Adrenal gland (tissue), 5 donors: ENCODE results near the gene SYNCRIP.

Experiments
- CTCF ChIP-seq, 6 experiments: fragments of 450-650 bp in 4 of 6; fragments of 200-600 bp in 2 of 6; sonication (generic) in 1 of 6; IDR thresholded peaks; 1 replicate in 5 of 6; 2 replicates in 1 of 6; pipeline versions ENCODE4 v1.5.1 to v1.8.0; 2016 to 2021; ENCODE audit warnings: antibody characterized with exemption in 6 of 6, mild to moderate bottlenecking in 2 of 6, moderate library complexity in 1 of 6
- POLR2A ChIP-seq, 2 donors: fragments of 450-650 bp; IDR thresholded peaks; one replicate each; pipeline ENCODE4 v1.6.1; 2017; ENCODE audit warnings: antibody characterized with exemption in 2 of 2, mild to moderate bottlenecking in 2 of 2, moderate library complexity in 1 of 2
- donor health status: DM: no; HTN: no; CAD: no.

GRCh38 chr6:85576476-85576875, 66.2 kb downstream of the SYNCRIP start:
- no peak for TF ChIP-seq CTCF (IDR thresholded peaks at IDR 0.05)
- TF ChIP-seq POLR2A (IDR thresholded peaks at IDR 0.05): no peak
